Smooth muscle cell (in vitro differentiated cells): Measurements from ENCODE around the gene SLC4A7. TPM values are rescaled to one million over a fixed set of nuclear protein-coding genes. Genes with fewer than 3 reads are reported as not detected.
"Not testable (repeated sequence)": the region's sequence is repeated elsewhere in the genome, so short reads cannot be mapped to it uniquely, and the experiment has no call there.

ENCODE experiments used
- DNase-seq: peaks from one replicate; lab custom pipeline; 2025; ENCODE audit not compliant: unreplicated experiment; lab: John Stamatoyannopoulos, UW
- H2AFZ ChIP-seq: fragments of 200-600 bp; sonication (generic); 2 replicates; pipeline ENCODE4 v1.6.0; 2016; ENCODE audit warnings: antibody characterized with exemption, low read depth, mild to moderate bottlenecking
- H3F3A ChIP-seq: fragments of 200-600 bp; sonication (generic); 2 replicates; pipeline ENCODE4 v1.6.0; 2017; ENCODE audit warnings: antibody characterized with exemption, low read depth
- H3K27ac ChIP-seq: fragments of 200-600 bp; sonication (generic); 2 replicates; pipeline ENCODE4 v1.5.1; 2016; ENCODE audit warnings: low read depth, mild to moderate bottlenecking
- H3K27me3 ChIP-seq: fragments of 200-600 bp; sonication (generic); 2 replicates; pipeline ENCODE4 v1.6.1; 2016; ENCODE audit warnings: low read depth, mild to moderate bottlenecking
- H3K36me3 ChIP-seq: fragments of 200-600 bp; sonication (generic); 2 replicates; pipeline ENCODE4 v1.5.1; 2016; ENCODE audit warnings: low read depth
- H3K4me1 ChIP-seq: fragments of 200-600 bp; sonication (generic); 2 replicates; pipeline ENCODE4 v1.5.1; 2016; ENCODE audit warnings: low read depth
- H3K4me2 ChIP-seq: fragments of 200-600 bp; sonication (generic); 2 replicates; pipeline ENCODE4 v1.6.0; 2016; ENCODE audit warnings: mild to moderate bottlenecking
- H3K4me3 ChIP-seq: fragments of 200-600 bp; sonication (generic); 2 replicates; pipeline ENCODE4 v1.5.1; 2016; ENCODE audit warnings: mild to moderate bottlenecking
- H3K79me2 ChIP-seq: fragments of 200-600 bp; sonication (generic); 2 replicates; pipeline ENCODE4 v1.6.0; 2016; ENCODE audit warnings: low read depth, mild to moderate bottlenecking
- H3K9ac ChIP-seq: fragments of 200-600 bp; sonication (generic); 2 replicates; pipeline ENCODE4 v1.6.0; 2016; ENCODE audit warnings: low read depth
- H3K9me3 ChIP-seq: fragments of 200-600 bp; sonication (generic); replicated peaks from 2 replicates; pipeline ENCODE4 v1.5.1; 2016; ENCODE audit warnings: low read depth
- H4K20me1 ChIP-seq: fragments of 200-600 bp; sonication (generic); 2 replicates; pipeline ENCODE4 v1.6.0; 2016; ENCODE audit warnings: low read depth
- CTCF ChIP-seq: fragments of 200-600 bp; sonication (generic); IDR thresholded peaks from 2 replicates; pipeline ENCODE4 v1.5.1; 2017; ENCODE audit warnings: borderline replicate concordance, mild to moderate bottlenecking, antibody characterized with exemption; ENCODE audit not compliant: insufficient read depth, poor library complexity, severe bottlenecking
- WGBS: methylation state at CpG from one replicate; pipeline ENCODE4 v1.1.7; 2016; ENCODE audit warnings: low lambda C conversion rate; 5-methylcytosine and 5-hydroxymethylcytosine counted together
- polyA plus RNA-seq: library from polyadenylated mRNA; unstranded; fragments of >200 nt; fragmentation: Nextera tagmentation; extraction: Ambion mirVana; gene quantifications from 2 replicates; pipeline ENCODE4 v1.2.1, GENCODE V29; 2016
- total RNA-seq: library from RNA; depleted of rRNA; stranded (reverse); fragments of >200 nt; gene quantifications from 2 replicates; pipeline ENCODE4 v1.2.3, GENCODE V29; 2014

Gene SLC4A7
- total and polyA plus RNA-seq, 2 experiments from 2014 or later = 13.1 to 62.8 TPM

GRCh38 chr3:27415202-27415601 is 69.0 kb downstream of the SLC4A7 start:
- H3K9ac ChIP-seq = no peak overlapping the region
- no peak for DNase-seq
- H3K4me1 ChIP-seq = no peaks in the 10 kb centered on the region
- H3K79me2 ChIP-seq = no peaks in the 10 kb centered on the region
- no peaks in the 10 kb centered on the region for H3K27me3 ChIP-seq
- no peaks in the 10 kb centered on the region for H4K20me1 ChIP-seq
- H3K36me3 ChIP-seq = peaks cover 14% of the 10 kb centered on the region
- no peak overlapping the region for H3K4me2 ChIP-seq
- H3K27ac ChIP-seq = no peak overlapping the region
- H2AFZ ChIP-seq = no peak overlapping the region
- no peak for TF ChIP-seq CTCF
- no peaks in the 10 kb centered on the region for H3F3A ChIP-seq
- WGBS = 46% methylated on average over 1 of the region's 1 CpG
- H3K4me3 ChIP-seq = no peak overlapping the region
- no peaks in the 10 kb centered on the region for H3K9me3 ChIP-seq

GRCh38 chr3:27392950-27393679 is 91.1 kb downstream of the SLC4A7 start:
- no peak for TF ChIP-seq CTCF
- no peak overlapping the region for H2AFZ ChIP-seq
- H3K9ac ChIP-seq = no peak overlapping the region
- DNase-seq = no peak
- H3K27me3 ChIP-seq = no peaks in the 10 kb centered on the region
- no peaks in the 10 kb centered on the region for H3K4me1 ChIP-seq
- H3K4me2 ChIP-seq = no peak overlapping the region
- no peaks in the 10 kb centered on the region for H4K20me1 ChIP-seq
- H3K27ac ChIP-seq = no peak overlapping the region
- no peaks in the 10 kb centered on the region for H3K79me2 ChIP-seq
- no peak overlapping the region for H3K4me3 ChIP-seq
- 78% methylated on average over 3 of the region's 3 CpGs for WGBS
- no peaks in the 10 kb centered on the region for H3F3A ChIP-seq
- no peaks in the 10 kb centered on the region for H3K9me3 ChIP-seq
- peaks cover 18% of the 10 kb centered on the region for H3K36me3 ChIP-seq

- not testable (repeated sequence) for H2AFZ ChIP-seq, H3K4me3 ChIP-seq, H3K9me3 ChIP-seq, H3K27me3 ChIP-seq, H3K4me1 ChIP-seq, H3K79me2 ChIP-seq, H3K27ac ChIP-seq, H4K20me1 ChIP-seq, H3K9ac ChIP-seq, DNase-seq, H3K4me2 ChIP-seq, H3F3A ChIP-seq
- WGBS = 95% methylated on average over 10 of the region's 10 CpGs
- peaks cover 12% of the 10 kb centered on the region for H3K36me3 ChIP-seq
Measured at GRCh38 chr3:27392414-27392813, 91.8 kb downstream of the SLC4A7 start.

GRCh38 chr3:27391796-27392195 is 92.4 kb downstream of the SLC4A7 start:
- no peaks in the 10 kb centered on the region for H3F3A ChIP-seq
- no peaks in the 10 kb centered on the region for H3K4me1 ChIP-seq
- DNase-seq = no peak
- no peak for TF ChIP-seq CTCF
- no peaks in the 10 kb centered on the region for H3K27me3 ChIP-seq
- H2AFZ ChIP-seq = no peak overlapping the region
- no peak overlapping the region for H3K27ac ChIP-seq
- no peak overlapping the region for H3K4me3 ChIP-seq
- no peaks in the 10 kb centered on the region for H3K9me3 ChIP-seq
- H3K36me3 ChIP-seq = peaks cover 14% of the 10 kb centered on the region
- WGBS = 93% methylated on average over 1 of the region's 1 CpG
- no peaks in the 10 kb centered on the region for H4K20me1 ChIP-seq
- H3K79me2 ChIP-seq = no peaks in the 10 kb centered on the region
- H3K4me2 ChIP-seq = no peak overlapping the region
- H3K9ac ChIP-seq = no peak overlapping the region
